T-helper 2 cell treated with Interferon-gamma antibody and Interleukin-4, amounts not matched to agents 100 ng/mL and 5 ng/mL, for 36 hours (primary cell): ENCODE measurements around the gene GPSM3. TPM values are rescaled to one million over a fixed set of nuclear protein-coding genes. Genes with fewer than 3 reads are reported as not detected.
"Not testable (repeated sequence)": the region's sequence is repeated elsewhere in the genome, so short reads cannot be mapped to it uniquely, and the experiment has no call there.

Experiments used
- intact Hi-C: fragments of 100-400 bp; cut with micrococcal nuclease; formaldehyde crosslinking; loops from one replicate; pipeline ENCODE4 v1.15.1; 2023
- total RNA-seq: library from RNA; stranded (reverse); gene quantifications from 2 replicates; pipeline ENCODE4 v1.2.3, GENCODE V29; 2022

The GPSM3 gene
- total RNA-seq, 1 donor from 2014 or later, result 245 TPM

GRCh38 chr6:32152769-32153563, 39.5 kb downstream of the GPSM3 start:
- intact Hi-C loops, result no loop called here

- intact Hi-C loops, result no loop called here
Measured at GRCh38 chr6:32151863-32152768, 40.3 kb downstream of the GPSM3 start, which contains the start of gene PRRT1. PRRT1 (minus strand) TSS chr6:32151939; CDS start chr6:32151827, 112 bp downstream.

- intact Hi-C loops, result no loop called here
Measured at GRCh38 chr6:32151181-32151862, 41.1 kb downstream of the GPSM3 start.

GRCh38 chr6:32149932-32150870, 42.2 kb downstream of the GPSM3 start:
- intact Hi-C loops, result no loop called here

GRCh38 chr6:32149092-32149755, 43.2 kb downstream of the GPSM3 start:
- intact Hi-C loops, result no loop called here

- intact Hi-C loops, result no loop called here
Measured at GRCh38 chr6:32148289-32149091, 44.0 kb downstream of the GPSM3 start.

- intact Hi-C loops, result no loop called here
Measured at GRCh38 chr6:32147401-32148132, 44.9 kb downstream of the GPSM3 start.

GRCh38 chr6:32146687-32147086, 45.8 kb downstream of the GPSM3 start:
- intact Hi-C loops, result no loop called here

- intact Hi-C loops, result no loop called here
Measured at GRCh38 chr6:32146287-32146686, 46.2 kb downstream of the GPSM3 start.

GRCh38 chr6:32144238-32144637, 48.2 kb downstream of the GPSM3 start:
- intact Hi-C loops, result not testable (repeated sequence)

Other genes with a start within 250 kb of the GPSM3 start
- gene CFB, start 246.5 kb downstream of the GPSM3 start, total RNA-seq, result not detected in 2 replicates
- gene NELFE, start 233.7 kb downstream of the GPSM3 start, total RNA-seq, result 75.4 and 75.8 TPM in 2 replicates
- 77.1 and 86.5 TPM in 2 replicates for gene SKIC2, start 233.5 kb downstream of the GPSM3 start, total RNA-seq
- gene DXO, start 220.5 kb downstream of the GPSM3 start, total RNA-seq, result 17.3 and 18.8 TPM in 2 replicates
- gene C4A, start 210.6 kb downstream of the GPSM3 start, total RNA-seq, result 3.2 and 5.2 TPM in 2 replicates
- gene C4B, start 177.8 kb downstream of the GPSM3 start, total RNA-seq, result 3.5 and 4.6 TPM in 2 replicates
- gene CYP21A2, start 154.2 kb downstream of the GPSM3 start, total RNA-seq, result 0.59 TPM in 2 replicates
- 5.7 and 7.6 TPM in 2 replicates for gene TNXB, start 83.3 kb downstream of the GPSM3 start, total RNA-seq
- gene ATF6B, start 64.4 kb downstream of the GPSM3 start, total RNA-seq, result 121 and 125 TPM in 2 replicates
- 4.6 and 5.4 TPM in 2 replicates for gene FKBPL, start 62.4 kb downstream of the GPSM3 start, total RNA-seq
- not detected in 2 replicates for gene PRRT1, start 40.7 kb downstream of the GPSM3 start, total RNA-seq
- gene PPT2, start 38.5 kb downstream of the GPSM3 start, total RNA-seq, result 9.0 and 10.7 TPM in 2 replicates
- gene EGFL8, start 28.0 kb downstream of the GPSM3 start, total RNA-seq, result 7.0 and 8.7 TPM in 2 replicates
- 40.8 and 41.6 TPM in 2 replicates for gene AGPAT1, start 16.6 kb downstream of the GPSM3 start, total RNA-seq
- gene RNF5, start 14.2 kb downstream of the GPSM3 start, total RNA-seq, result 41.1 and 42.9 TPM in 2 replicates
- 30.6 and 31.6 TPM in 2 replicates for gene AGER, start 8.4 kb downstream of the GPSM3 start, total RNA-seq
- 82.6 and 84.4 TPM in 2 replicates for gene PBX2, start 2.4 kb downstream of the GPSM3 start, total RNA-seq
- gene NOTCH4, start 31.4 kb upstream of the GPSM3 start, total RNA-seq, result 0.16 and 0.18 TPM in 2 replicates
- not detected in 2 replicates for gene TSBP1, start 179.3 kb upstream of the GPSM3 start, total RNA-seq
- not detected in 2 replicates for gene BTNL2, start 214.5 kb upstream of the GPSM3 start, total RNA-seq
- gene HLA-DRA, start 247.2 kb upstream of the GPSM3 start, total RNA-seq, result 81.8 and 88.4 TPM in 2 replicates